CD14-positive monocyte (primary cell): Measurements from ENCODE around the gene KIAA0513. TPM values are rescaled to one million over a fixed set of nuclear protein-coding genes. Genes with fewer than 3 reads are reported as not detected.
A peak's percentile ranks its signal among the peaks of the same experiment; 100 is the strongest.

Source experiments
- DNase-seq, 3 donors: peaks; one replicate each; pipeline ENCODE4 v3.0.0-alpha.2; 2011 to 2022
- H2AFZ ChIP-seq: 2 replicates; pipeline ENCODE4 v1.6.0; 2012; ENCODE audit warnings: mild to moderate bottlenecking, low read depth, low read length, inconsistent platforms; ENCODE audit not compliant: insufficient read depth, poor library complexity, severe bottlenecking
- H3K27ac ChIP-seq, 2 donors: 1 replicate in 1 of 2; 2 replicates in 1 of 2; pipeline ENCODE4 v1.5.1; 2012 to 2013; ENCODE audit warnings: low read length in 2 of 2, control low read depth in 1 of 2, inconsistent platforms in 1 of 2, low read depth in 1 of 2, mild to moderate bottlenecking in 1 of 2
- H3K27me3 ChIP-seq, 2 donors: one replicate each; pipeline versions ENCODE4 v1.6.0 to v1.6.1; 2011 to 2013; ENCODE audit warnings: low read length in 2 of 2; ENCODE audit not compliant: control insufficient read depth in 2 of 2, insufficient read depth in 2 of 2
- H3K36me3 ChIP-seq, 2 donors: replicated peaks in 1 of 2; 1 replicate in 1 of 2; 2 replicates in 1 of 2; pipeline versions ENCODE4 v1.5.1 to v1.6.1; 2012 to 2013; ENCODE audit warnings: low read length in 2 of 2, control low read depth in 1 of 2, inconsistent platforms in 1 of 2, mild to moderate bottlenecking in 1 of 2; ENCODE audit not compliant: insufficient read depth in 2 of 2, control insufficient read depth in 1 of 2
- H3K4me1 ChIP-seq, 2 donors: 1 replicate in 1 of 2; 2 replicates in 1 of 2; pipeline versions ENCODE4 v1.5.1 to v1.6.1; 2012 to 2013; ENCODE audit warnings: low read length in 2 of 2, control low read depth in 1 of 2, inconsistent platforms in 1 of 2, mild to moderate bottlenecking in 1 of 2, moderate library complexity in 1 of 2; ENCODE audit not compliant: insufficient read depth in 2 of 2, control insufficient read depth in 1 of 2
- H3K4me2 ChIP-seq: replicated peaks from 2 replicates; pipeline ENCODE3; 2012; ENCODE audit warnings: low read length, moderate library complexity, mild to moderate bottlenecking; ENCODE audit not compliant: poor library complexity, severe bottlenecking; ENCODE audit errors: extremely low read depth
- H3K4me3 ChIP-seq, 3 experiments: fragments of 200-600 bp in 1 of 3; sonication (generic) in 1 of 3; replicated peaks in 1 of 3; 1 replicate in 2 of 3; 2 replicates in 1 of 3; pipeline ENCODE4 v1.5.1; 2011 to 2013; ENCODE audit warnings: low read length in 3 of 3, mild to moderate bottlenecking in 3 of 3, control low read depth in 2 of 3, low read depth in 2 of 3, inconsistent platforms in 1 of 3, moderate library complexity in 1 of 3
- H3K79me2 ChIP-seq: 2 replicates; pipeline ENCODE4 v1.6.0; 2012; ENCODE audit warnings: mild to moderate bottlenecking, control low read depth, inconsistent platforms, low read length, moderate library complexity; ENCODE audit not compliant: insufficient read depth
- H3K9ac ChIP-seq: 2 replicates; pipeline ENCODE4 v1.6.0; 2017; ENCODE audit warnings: low read length, mild to moderate bottlenecking; ENCODE audit not compliant: insufficient read depth, poor library complexity, severe bottlenecking
- H3K9me3 ChIP-seq, 2 donors: replicated peaks in 1 of 2; 1 replicate in 1 of 2; 2 replicates in 1 of 2; pipeline versions ENCODE4 v1.5.1 to v1.6.1; 2012 to 2013; ENCODE audit warnings: low read length in 2 of 2, control low read depth in 1 of 2; ENCODE audit not compliant: control insufficient read depth in 1 of 2, insufficient read depth in 1 of 2
- H4K20me1 ChIP-seq: 2 replicates; pipeline ENCODE4 v1.6.0; 2012; ENCODE audit warnings: mild to moderate bottlenecking, low read length, control low read depth, moderate library complexity; ENCODE audit not compliant: insufficient read depth
- H3K27ac Mint-ChIP-seq, 7 donors: one replicate each; pipeline ENCODE4 v1.8.0; 2020; ENCODE audit warnings: mild to moderate bottlenecking in 7 of 7, mixed read lengths in 7 of 7, moderate library complexity in 6 of 7, inconsistent platforms in 2 of 7
- H3K27me3 Mint-ChIP-seq, 3 donors: one replicate each; pipeline ENCODE4 v1.8.0; 2021 to 2022; ENCODE audit warnings: low read depth in 3 of 3, mild to moderate bottlenecking in 3 of 3, mixed read lengths in 3 of 3, moderate library complexity in 3 of 3, inconsistent platforms in 1 of 3
- H3K36me3 Mint-ChIP-seq, 2 donors: one replicate each; pipeline ENCODE4 v1.8.0; 2020; ENCODE audit warnings: mixed read lengths in 2 of 2, inconsistent platforms in 1 of 2, mild to moderate bottlenecking in 1 of 2
- H3K4me1 Mint-ChIP-seq: one replicate; pipeline ENCODE4 v1.8.0; 2020; ENCODE audit warnings: mild to moderate bottlenecking, mixed read lengths
- H3K4me3 Mint-ChIP-seq, 2 donors: one replicate each; pipeline ENCODE4 v1.8.0; 2020; ENCODE audit warnings: mild to moderate bottlenecking in 2 of 2, mixed read lengths in 2 of 2, moderate library complexity in 1 of 2
- H3K9me3 Mint-ChIP-seq, 7 donors: one replicate each; pipeline ENCODE4 v1.8.0; 2020 to 2022; ENCODE audit warnings: mixed read lengths in 7 of 7, mild to moderate bottlenecking in 6 of 7, moderate library complexity in 6 of 7, inconsistent platforms in 2 of 7
- WGBS: methylation state at CpG from one replicate; pipeline ENCODE4 v1.1.5; 2013; ENCODE audit warnings: missing lambda C conversion rate; ENCODE audit not compliant: insufficient coverage; 5-methylcytosine and 5-hydroxymethylcytosine counted together
- intact Hi-C, 2 donors: fragments of 100-400 bp; cut with micrococcal nuclease; formaldehyde crosslinking; loops; one replicate each; pipeline versions ENCODE4 v1.15.0 to v1.15.1; 2023
- polyA plus RNA-seq, 3 donors: library from polyadenylated mRNA; depleted of rRNA in 1 of 3; unstranded in 2 of 3; stranded (reverse) in 1 of 3; fragments of 300-500 nt in 2 of 3; fragments of >200 nt in 1 of 3; fragmentation: Illumina TruSeq in 2 of 3; gene quantifications; 1 replicate in 2 of 3; 2 replicates in 1 of 3; pipeline ENCODE4 v1.2.3, GENCODE V29; 2012 to 2021
- TF ChIP-seq, protein P1 (sequence below): fragments of 200-600 bp; IDR thresholded peaks from one replicate; pipeline ENCODE4 v1.8.0; 2022; ENCODE audit warnings: antibody characterized with exemption, mild to moderate bottlenecking

KIAA0513 gene
- polyA plus RNA-seq, 3 donors: 21.4 to 77.5 (median 32.7) TPM

DNA sequence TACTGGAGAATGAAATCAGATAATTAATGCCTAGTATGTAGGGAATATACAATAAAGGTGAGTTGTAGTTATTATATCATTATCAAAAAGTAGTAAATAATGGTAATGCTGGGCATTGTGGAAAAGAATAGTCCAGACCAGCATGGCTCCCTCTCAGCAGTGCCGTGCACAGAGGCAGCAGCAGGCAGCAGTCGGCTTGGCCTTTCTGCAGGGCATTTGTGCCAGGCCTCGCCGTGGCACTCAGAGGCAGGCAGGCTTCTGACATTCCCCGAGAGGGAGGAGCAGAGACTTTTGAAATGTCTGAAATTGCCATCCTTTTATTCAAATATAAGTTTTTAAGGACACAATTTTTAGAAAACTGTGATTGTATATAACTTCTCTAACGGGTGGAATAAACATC is 15.0 kb downstream of the KIAA0513 start:
- peaks cover 77 to 88% of the 10 kb centered on the region in 2 donors for H3K36me3 Mint-ChIP-seq
- Histone ChIP-seq H3K36me3 (peaks cover 51 to 82% of the 10 kb centered on the region in 2 donors), H3K4me3 (no peak overlapping the region), H3K27me3 (no peaks in the 10 kb centered on the region), H3K4me1 (peaks cover 33 to 34% of the 10 kb centered on the region in 2 donors), H3K9ac (no peak overlapping the region), H3K79me2 (peaks cover 93% of the 10 kb centered on the region), H3K27ac (no peak overlapping the region), H4K20me1 (peaks cover 100% of the 10 kb centered on the region), H3K4me2 (no peak overlapping the region), H3K9me3 (no peaks in the 10 kb centered on the region), H2AFZ (no peak overlapping the region)
- no peak overlapping the region for H3K4me3 Mint-ChIP-seq
- 95% methylated on average over 4 of the region's 6 CpGs for WGBS
- H3K4me1 Mint-ChIP-seq: peaks cover 38% of the 10 kb centered on the region
- peaks cover 0 to 5% (median 0%) of the 10 kb centered on the region in 3 donors for H3K27me3 Mint-ChIP-seq
- intact Hi-C loops: no loop called here
- H3K27ac Mint-ChIP-seq: no peak overlapping the region
- peaks cover 0 to 5% (median 0%) of the 10 kb centered on the region in 7 donors for H3K9me3 Mint-ChIP-seq
- no peak for DNase-seq
- TF ChIP-seq, protein P1, sequence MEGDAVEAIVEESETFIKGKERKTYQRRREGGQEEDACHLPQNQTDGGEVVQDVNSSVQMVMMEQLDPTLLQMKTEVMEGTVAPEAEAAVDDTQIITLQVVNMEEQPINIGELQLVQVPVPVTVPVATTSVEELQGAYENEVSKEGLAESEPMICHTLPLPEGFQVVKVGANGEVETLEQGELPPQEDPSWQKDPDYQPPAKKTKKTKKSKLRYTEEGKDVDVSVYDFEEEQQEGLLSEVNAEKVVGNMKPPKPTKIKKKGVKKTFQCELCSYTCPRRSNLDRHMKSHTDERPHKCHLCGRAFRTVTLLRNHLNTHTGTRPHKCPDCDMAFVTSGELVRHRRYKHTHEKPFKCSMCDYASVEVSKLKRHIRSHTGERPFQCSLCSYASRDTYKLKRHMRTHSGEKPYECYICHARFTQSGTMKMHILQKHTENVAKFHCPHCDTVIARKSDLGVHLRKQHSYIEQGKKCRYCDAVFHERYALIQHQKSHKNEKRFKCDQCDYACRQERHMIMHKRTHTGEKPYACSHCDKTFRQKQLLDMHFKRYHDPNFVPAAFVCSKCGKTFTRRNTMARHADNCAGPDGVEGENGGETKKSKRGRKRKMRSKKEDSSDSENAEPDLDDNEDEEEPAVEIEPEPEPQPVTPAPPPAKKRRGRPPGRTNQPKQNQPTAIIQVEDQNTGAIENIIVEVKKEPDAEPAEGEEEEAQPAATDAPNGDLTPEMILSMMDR: no peak

DNA sequence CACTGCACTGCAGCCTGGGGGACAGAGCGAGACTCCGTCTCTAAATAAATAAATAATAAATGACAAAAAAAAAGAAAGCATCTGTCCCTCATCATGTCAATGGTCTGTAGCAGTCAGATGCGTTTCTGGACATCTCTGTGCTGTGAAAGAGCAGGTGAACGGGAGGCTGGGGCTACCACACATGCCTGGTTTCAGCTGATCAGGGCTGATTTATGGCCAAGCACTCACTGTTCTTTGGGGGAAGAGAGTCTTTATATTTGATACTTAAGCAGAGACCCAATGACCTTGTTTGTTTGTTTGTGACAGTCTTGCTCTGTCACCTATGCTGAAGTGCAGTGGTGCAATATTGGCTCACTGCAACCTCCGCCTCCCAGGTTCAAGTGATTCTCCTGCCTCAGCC is 17.5 kb downstream of the KIAA0513 start:
- Histone ChIP-seq H3K4me3 (no peak overlapping the region), H3K4me2 (no peak overlapping the region), H3K9ac (no peak overlapping the region), H3K79me2 (peaks cover 94% of the 10 kb centered on the region), H3K4me1 (peaks cover 54 to 57% of the 10 kb centered on the region in 2 donors), H3K27ac (no peak overlapping the region), H2AFZ (no peak overlapping the region), H3K27me3 (no peaks in the 10 kb centered on the region), H3K9me3 (no peaks in the 10 kb centered on the region), H3K36me3 (peaks cover 48 to 76% of the 10 kb centered on the region in 2 donors), H4K20me1 (peaks cover 100% of the 10 kb centered on the region)
- Mint-ChIP-seq H3K27ac (peak overlapping the region in 2 of 7 donors; percentile 75 to 84), H3K4me1 (peaks cover 60% of the 10 kb centered on the region), H3K9me3 (peaks cover 0 to 6% (median 0%) of the 10 kb centered on the region in 7 donors), H3K27me3 (peaks cover 0 to 5% (median 0%) of the 10 kb centered on the region in 3 donors), H3K36me3 (peaks cover 79 to 89% of the 10 kb centered on the region in 2 donors), H3K4me3 (no peak overlapping the region)
- WGBS: 100% methylated on average over 2 of the region's 5 CpGs
- DNase-seq: no peak
- TF ChIP-seq, protein P1: no peak
- intact Hi-C loops: no loop called here
